Testis (tissue), 3 donors: Measurements from ENCODE around the gene PACS1. TPM values are rescaled to one million over a fixed set of nuclear protein-coding genes. Genes with fewer than 3 reads are reported as not detected.

Experiments used
- DNase-seq: peaks from one replicate; pipeline ENCODE4 v3.0.0-alpha.2; 2019
- H3K27ac ChIP-seq, 2 donors: fragments of 200-600 bp; sonication (generic); one replicate each; pipeline ENCODE4 v1.5.1; 2019
- H3K27me3 ChIP-seq: fragments of 200-600 bp; sonication (generic); one replicate; pipeline ENCODE4 v1.5.1; 2019
- H3K36me3 ChIP-seq: fragments of 200-600 bp; sonication (generic); one replicate; pipeline ENCODE4 v1.5.1; 2017; ENCODE audit warnings: low read depth; ENCODE audit errors: missing control alignments
- H3K4me1 ChIP-seq: fragments of 200-600 bp; sonication (generic); one replicate; pipeline ENCODE4 v1.5.1; 2019
- H3K4me3 ChIP-seq, 2 donors: fragments of 200-600 bp; sonication (generic); one replicate each; pipeline ENCODE4 v1.5.1; 2017 to 2019
- H3K9me3 ChIP-seq: fragments of 200-600 bp; sonication (generic); one replicate; pipeline ENCODE4 v1.5.1; 2017
- POLR2A ChIP-seq: fragments of 450-650 bp; IDR thresholded peaks from one replicate; pipeline ENCODE4 v1.6.1; 2017; ENCODE audit warnings: antibody characterized with exemption, mild to moderate bottlenecking, moderate library complexity
- WGBS, 2 donors: methylation state at CpG; one replicate each; pipeline ENCODE4 v1.1.5; 2018; 5-methylcytosine and 5-hydroxymethylcytosine counted together
- intact Hi-C: fragments of 100-400 bp; cut with DNase I; formaldehyde crosslinking; loops from one replicate; pipeline ENCODE4 v1.15.1; 2023; ENCODE audit warnings: low total_unique reads
- polyA plus RNA-seq: library from polyadenylated mRNA; stranded (reverse); fragments of 350-450 nt; fragmentation: Illumina TruSeq; extraction: RNeasy Lipid Tissue Mini Kit (QIAGEN cat#74804); gene quantifications from one replicate; pipeline ENCODE4 v1.2.3, GENCODE V29; 2014; ENCODE audit warnings: low read depth, low replicate concordance; ENCODE audit not compliant: insufficient read depth
- total RNA-seq, 2 donors: library from RNA; depleted of rRNA; stranded (reverse); fragments of >200 nt; gene quantifications; one replicate each; pipeline ENCODE4 v1.2.3, GENCODE V29; 2016
- TF ChIP-seq, protein P1 (sequence below), 3 experiments: fragments of 450-650 bp in 2 of 3; fragments of 200-600 bp in 1 of 3; sonication (generic) in 1 of 3; IDR thresholded peaks; one replicate each; pipeline ENCODE4 v1.5.1; 2016 to 2019; ENCODE audit warnings: antibody characterized with exemption in 3 of 3, mild to moderate bottlenecking in 2 of 3, moderate library complexity in 1 of 3

The PACS1 gene
- total and polyA plus RNA-seq, 3 donors from 2014 or later: 111 to 131 (median 130) TPM

DNA sequence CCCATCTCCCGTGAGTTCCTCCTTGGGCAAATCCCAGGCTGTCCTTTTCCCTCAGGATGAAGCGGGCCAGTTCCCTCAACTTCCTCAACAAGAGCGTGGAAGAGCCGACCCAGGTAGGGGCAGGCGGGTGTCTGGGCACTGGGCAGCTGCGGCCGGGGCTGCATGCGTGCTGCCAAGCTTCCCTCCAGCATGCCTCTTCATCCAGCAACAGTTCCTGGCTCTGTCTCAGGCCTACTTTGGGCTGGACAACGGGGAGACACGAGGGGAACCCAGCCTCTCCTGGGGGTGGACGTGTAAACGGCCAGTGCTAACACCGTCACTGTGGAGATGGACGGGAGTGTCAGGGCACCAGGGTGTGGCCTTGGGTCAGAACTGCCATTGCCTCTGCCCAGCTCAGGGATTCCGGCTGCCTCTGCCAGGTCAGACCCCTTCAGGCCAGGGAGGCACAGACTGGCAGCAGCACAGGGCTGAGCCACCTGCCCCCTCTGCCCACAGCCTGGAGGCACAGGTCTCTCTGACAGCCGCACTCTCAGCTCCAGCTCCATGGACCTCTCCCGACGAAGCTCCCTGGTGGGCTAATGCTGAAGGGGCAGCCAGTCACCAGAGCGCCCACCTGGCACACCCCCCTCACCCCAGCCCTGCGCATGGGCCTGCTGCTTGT lies 196.4 kb downstream of the PACS1 start:
- peak overlapping the region; percentile 67 to 79 for H3K4me3 ChIP-seq
- WGBS, 2 donors: 62 to 77% methylated on average over 14 to 19 of the region's 20 CpGs
- H3K27ac ChIP-seq: peak overlapping the region; percentile 96 to 97
- TF ChIP-seq, protein P1, sequence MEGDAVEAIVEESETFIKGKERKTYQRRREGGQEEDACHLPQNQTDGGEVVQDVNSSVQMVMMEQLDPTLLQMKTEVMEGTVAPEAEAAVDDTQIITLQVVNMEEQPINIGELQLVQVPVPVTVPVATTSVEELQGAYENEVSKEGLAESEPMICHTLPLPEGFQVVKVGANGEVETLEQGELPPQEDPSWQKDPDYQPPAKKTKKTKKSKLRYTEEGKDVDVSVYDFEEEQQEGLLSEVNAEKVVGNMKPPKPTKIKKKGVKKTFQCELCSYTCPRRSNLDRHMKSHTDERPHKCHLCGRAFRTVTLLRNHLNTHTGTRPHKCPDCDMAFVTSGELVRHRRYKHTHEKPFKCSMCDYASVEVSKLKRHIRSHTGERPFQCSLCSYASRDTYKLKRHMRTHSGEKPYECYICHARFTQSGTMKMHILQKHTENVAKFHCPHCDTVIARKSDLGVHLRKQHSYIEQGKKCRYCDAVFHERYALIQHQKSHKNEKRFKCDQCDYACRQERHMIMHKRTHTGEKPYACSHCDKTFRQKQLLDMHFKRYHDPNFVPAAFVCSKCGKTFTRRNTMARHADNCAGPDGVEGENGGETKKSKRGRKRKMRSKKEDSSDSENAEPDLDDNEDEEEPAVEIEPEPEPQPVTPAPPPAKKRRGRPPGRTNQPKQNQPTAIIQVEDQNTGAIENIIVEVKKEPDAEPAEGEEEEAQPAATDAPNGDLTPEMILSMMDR (IDR thresholded peaks at IDR 0.05): no peak
- TF ChIP-seq POLR2A: no peak
- DNase-seq: no peak
- intact Hi-C loops: no loop called here
- no peaks in the 10 kb centered on the region for H3K36me3 ChIP-seq
- H3K4me1 ChIP-seq: peaks cover 11% of the 10 kb centered on the region
- H3K9me3 ChIP-seq: no peaks in the 10 kb centered on the region
- no peaks in the 10 kb centered on the region for H3K27me3 ChIP-seq

DNA sequence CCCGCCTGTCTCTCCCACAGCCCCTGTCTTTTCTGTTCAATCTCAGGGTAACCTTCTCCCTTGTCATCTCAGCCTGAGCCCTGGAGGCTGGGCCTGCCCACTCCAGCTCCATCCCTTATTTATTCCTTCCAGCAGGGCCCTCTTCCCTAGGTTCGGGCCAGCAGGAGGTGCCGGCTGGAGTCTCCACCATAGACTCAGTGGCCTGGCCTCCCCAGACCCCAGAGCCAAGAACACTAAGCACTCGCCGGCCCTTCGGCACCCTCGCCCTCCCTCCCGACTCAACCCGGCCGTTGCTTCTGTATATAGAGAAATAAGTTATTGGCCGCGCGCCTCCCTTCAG lies 196.9 kb downstream of the PACS1 start:
- Histone ChIP-seq H3K9me3 (no peaks in the 10 kb centered on the region), H3K27me3 (no peaks in the 10 kb centered on the region), H3K36me3 (no peaks in the 10 kb centered on the region), H3K27ac (peak overlapping the region; percentile 96 to 97), H3K4me3 (peak overlapping the region; percentile 67 to 79), H3K4me1 (peaks cover 11% of the 10 kb centered on the region)
- TF ChIP-seq, protein P1 (IDR thresholded peaks at IDR 0.05): peak in 1 of 3 experiments; percentile 20
- no peak for TF ChIP-seq POLR2A
- 9 to 11% methylated on average over 13 of the region's 13 CpGs for WGBS, 2 donors
- intact Hi-C loops: no loop called here
- no peak for DNase-seq

DNA sequence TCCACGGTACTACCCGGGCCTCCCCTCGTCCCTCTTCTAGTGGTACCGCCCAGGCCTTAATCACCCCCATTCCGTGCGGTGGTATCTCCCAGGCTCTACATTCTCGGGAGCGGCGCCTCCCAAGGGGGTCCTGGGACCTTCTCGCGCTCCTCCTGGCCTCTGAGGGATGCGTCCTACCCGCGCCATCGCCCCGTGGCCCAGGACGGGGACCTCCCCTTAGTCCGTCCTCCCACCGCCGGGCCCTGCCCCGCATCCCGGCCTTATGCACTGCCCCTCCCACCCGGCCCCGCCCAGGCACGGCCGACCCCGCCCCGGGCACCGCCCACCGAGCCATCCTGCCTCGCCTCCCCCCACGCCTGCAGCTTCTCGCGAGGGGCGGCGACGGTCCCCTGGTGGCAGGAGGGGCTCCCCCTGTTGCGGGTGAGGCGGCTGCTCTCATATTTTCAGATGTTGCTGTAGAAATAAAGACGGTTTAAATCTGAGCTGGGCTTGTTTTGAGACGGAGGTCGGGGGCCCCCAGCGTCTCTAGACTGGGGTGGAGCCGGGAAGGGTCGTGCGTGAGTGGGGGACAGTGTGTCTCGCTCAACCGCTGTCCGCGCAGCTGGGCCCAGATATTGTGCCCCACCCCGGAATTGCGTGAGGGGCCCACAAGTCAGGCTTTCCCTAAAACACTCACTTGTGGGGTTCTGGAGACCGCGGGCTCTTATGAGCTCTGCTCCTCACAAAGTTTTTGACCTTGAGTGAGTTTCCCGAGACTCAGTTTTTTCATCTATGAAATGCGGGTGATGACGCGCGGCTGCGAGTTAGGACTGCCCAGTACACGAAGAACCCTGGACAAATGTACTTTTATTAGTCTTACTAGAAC lies 197.5 kb downstream of the PACS1 start:
- TF ChIP-seq, protein P1 (IDR thresholded peaks at IDR 0.05): peak in 2 of 3 experiments; percentile 11 to 19
- no peak for TF ChIP-seq POLR2A
- 0% methylated on average over 9 to 60 of the region's 61 CpGs for WGBS, 2 donors
- peaks cover 11% of the 10 kb centered on the region for H3K4me1 ChIP-seq
- H3K9me3 ChIP-seq: no peaks in the 10 kb centered on the region
- intact Hi-C loops: no loop called here
- peak overlapping the region; percentile 67 to 79 for H3K4me3 ChIP-seq
- no peaks in the 10 kb centered on the region for H3K27me3 ChIP-seq
- no peaks in the 10 kb centered on the region for H3K36me3 ChIP-seq
- peak overlapping the region; percentile 96 to 97 for H3K27ac ChIP-seq
- peak; percentile 94 for DNase-seq

DNA sequence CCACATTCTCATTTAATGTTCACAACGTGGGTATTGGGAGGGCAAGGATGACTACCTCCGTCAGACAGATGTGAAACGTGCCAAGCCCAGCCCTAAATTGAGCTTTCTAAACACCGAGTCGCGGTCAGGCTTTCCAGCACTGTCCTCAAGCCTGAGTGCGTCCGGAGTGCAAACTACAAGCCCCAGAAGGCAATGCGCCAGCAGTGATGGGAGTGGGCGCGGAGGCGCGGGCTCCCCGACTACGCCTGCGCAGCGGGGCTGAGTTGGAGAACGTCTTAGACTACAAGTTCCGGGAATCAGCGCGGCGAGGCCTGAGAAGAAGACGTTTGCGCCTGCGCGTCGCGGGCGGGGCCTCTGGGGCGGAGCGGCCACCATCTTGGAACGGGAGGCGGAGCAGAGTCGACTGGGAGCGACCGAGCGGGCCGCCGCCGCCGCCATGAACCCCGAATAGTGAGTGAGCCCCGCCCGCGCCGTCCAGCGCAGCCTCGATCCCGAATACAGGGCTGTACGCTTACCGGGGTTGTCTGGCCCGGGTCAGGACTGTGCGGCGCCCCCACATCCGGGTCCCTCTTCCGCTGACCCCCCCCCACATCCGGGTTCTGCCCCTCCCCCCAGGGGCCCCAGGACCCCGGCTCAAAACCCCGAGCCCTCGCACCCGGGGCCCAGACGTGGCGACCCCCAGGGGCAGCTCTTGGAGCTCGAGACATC lies 198.3 kb downstream of the PACS1 start, which contains the start of gene RAB1B:
Gene RAB1B, plus strand, starts transcription at position 396 of the 708 bp plus-strand sequence. Its CDS starts 41 bp downstream, at position 437.
- H3K36me3 ChIP-seq: no peaks in the 10 kb centered on the region

More for the DNA sequence above, 198.3 kb downstream of the PACS1 start, which contains the start of gene RAB1B:
- 1 to 3% methylated on average over 7 to 62 of the region's 64 CpGs for WGBS, 2 donors
- peak; percentile 100 for DNase-seq
- peaks cover 11% of the 10 kb centered on the region for H3K4me1 ChIP-seq
- intact Hi-C loops: no loop called here
- peak within 1 kb of the TSS; percentile 96 to 97 for H3K27ac ChIP-seq
- H3K27me3 ChIP-seq: no peaks in the 10 kb centered on the region
- peak within 1 kb of the TSS; percentile 67 to 79 for H3K4me3 ChIP-seq
- no peaks in the 10 kb centered on the region for H3K9me3 ChIP-seq
- TF ChIP-seq, protein P1 (IDR thresholded peaks at IDR 0.05): no peak
- TF ChIP-seq POLR2A: peak; percentile 92
